ENCODE measurements around the gene RPUSD3. TPM values are rescaled to one million over a fixed set of nuclear protein-coding genes. Genes with fewer than 3 reads are reported as not detected.

The RPUSD3 gene
- total and polyA plus RNA-seq, 12 donors = 26.4 to 45.7 (median 30.1) TPM

DNA sequence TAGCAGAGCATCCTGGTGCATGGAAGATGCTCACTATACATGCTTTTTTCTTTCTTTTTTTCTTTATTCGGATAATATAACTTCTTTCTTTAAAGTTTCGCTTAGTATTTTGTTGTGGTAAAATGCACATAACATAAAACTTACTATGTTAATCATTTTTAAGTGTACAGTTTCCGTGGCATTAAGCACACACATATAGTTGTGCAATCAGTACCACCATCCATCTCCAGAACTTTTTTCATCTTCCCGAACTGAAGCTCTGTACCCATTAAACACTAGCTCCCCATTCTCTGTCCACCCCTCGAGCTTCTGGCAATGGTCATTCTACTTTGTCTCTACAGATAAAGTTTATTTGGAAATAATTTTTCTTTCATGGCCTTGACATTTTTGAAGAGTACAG is 45.6 kb upstream of the RPUSD3 start:
- H3K36me3 ChIP-seq = peaks cover 0 to 21% (median 0%) of the 10 kb centered on the region in 9 donors
- H3K4me3 ChIP-seq = no peak overlapping the region
- no peaks in the 10 kb centered on the region for H3K27me3 ChIP-seq
- ATAC-seq (no peak), DNase-seq (no peak)
- WGBS, 2 donors = 81 to 86% methylated on average over 5 of the region's 5 CpGs
- H3K9me3 ChIP-seq = no peaks in the 10 kb centered on the region
- intact Hi-C loops (cut with DNase I) = no loop called here
- H3K27ac ChIP-seq = no peak overlapping the region
- H3K4me1 ChIP-seq = peaks cover 3 to 32% (median 16%) of the 10 kb centered on the region in 9 donors
- TF ChIP-seq, protein P1, sequence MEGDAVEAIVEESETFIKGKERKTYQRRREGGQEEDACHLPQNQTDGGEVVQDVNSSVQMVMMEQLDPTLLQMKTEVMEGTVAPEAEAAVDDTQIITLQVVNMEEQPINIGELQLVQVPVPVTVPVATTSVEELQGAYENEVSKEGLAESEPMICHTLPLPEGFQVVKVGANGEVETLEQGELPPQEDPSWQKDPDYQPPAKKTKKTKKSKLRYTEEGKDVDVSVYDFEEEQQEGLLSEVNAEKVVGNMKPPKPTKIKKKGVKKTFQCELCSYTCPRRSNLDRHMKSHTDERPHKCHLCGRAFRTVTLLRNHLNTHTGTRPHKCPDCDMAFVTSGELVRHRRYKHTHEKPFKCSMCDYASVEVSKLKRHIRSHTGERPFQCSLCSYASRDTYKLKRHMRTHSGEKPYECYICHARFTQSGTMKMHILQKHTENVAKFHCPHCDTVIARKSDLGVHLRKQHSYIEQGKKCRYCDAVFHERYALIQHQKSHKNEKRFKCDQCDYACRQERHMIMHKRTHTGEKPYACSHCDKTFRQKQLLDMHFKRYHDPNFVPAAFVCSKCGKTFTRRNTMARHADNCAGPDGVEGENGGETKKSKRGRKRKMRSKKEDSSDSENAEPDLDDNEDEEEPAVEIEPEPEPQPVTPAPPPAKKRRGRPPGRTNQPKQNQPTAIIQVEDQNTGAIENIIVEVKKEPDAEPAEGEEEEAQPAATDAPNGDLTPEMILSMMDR (IDR thresholded peaks at IDR 0.05) = no peak

DNA sequence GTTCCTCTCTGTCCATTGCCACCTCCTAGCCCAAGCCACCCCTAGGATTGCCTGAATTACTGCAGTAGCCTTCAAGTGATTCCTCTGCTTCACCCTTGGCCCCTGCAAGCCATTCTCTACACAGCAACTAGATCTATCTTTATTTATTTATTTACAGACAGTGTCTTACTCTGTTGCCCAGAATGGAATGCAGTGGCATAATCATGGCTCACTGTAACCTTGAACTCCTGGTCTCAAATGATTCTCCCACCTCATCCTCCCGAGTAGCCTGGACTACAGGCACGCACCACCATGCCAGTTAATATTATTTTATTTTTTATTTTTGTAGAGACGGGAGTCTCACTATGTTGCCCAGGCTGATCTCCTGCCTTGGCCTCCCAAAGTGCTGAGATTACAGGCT is 44.7 kb upstream of the RPUSD3 start:
- no peak for DNase-seq
- WGBS, 2 donors = 80 to 84% methylated on average over 3 of the region's 3 CpGs
- TF ChIP-seq, protein P1 (IDR thresholded peaks at IDR 0.05) = no peak
- no peaks in the 10 kb centered on the region for H3K27me3 ChIP-seq
- peaks cover 3 to 24% (median 16%) of the 10 kb centered on the region in 9 donors for H3K4me1 ChIP-seq
- no peak overlapping the region for H3K27ac ChIP-seq
- H3K4me3 ChIP-seq = no peak overlapping the region
- peaks cover 0 to 13% (median 0%) of the 10 kb centered on the region in 9 donors for H3K36me3 ChIP-seq
- ATAC-seq = no peak
- no peaks in the 10 kb centered on the region for H3K9me3 ChIP-seq
- intact Hi-C loops (cut with DNase I) = no loop called here

DNA sequence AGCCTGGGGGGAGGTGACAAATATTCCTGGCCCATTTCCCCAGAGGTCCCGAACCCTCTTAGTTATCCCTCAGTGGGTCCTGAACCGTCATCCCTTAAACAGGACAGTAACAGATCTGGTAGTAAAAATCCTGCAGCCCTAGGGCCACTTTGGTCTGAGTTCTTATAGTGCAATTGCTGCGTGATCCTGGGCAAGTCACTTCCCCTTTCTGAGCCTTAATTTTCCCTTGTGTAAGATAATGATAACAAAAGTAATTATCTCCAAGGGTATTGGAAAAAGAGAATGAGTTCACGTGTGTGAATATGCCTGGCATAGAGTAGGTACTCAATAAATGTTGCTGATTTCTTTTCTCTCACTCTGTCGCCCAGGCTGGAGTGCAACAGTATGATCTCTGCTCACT is 43.7 kb upstream of the RPUSD3 start:
- TF ChIP-seq, protein P1 (IDR thresholded peaks at IDR 0.05) = no peak
- H3K9me3 ChIP-seq = no peaks in the 10 kb centered on the region
- H3K27me3 ChIP-seq = no peaks in the 10 kb centered on the region
- intact Hi-C loops (cut with DNase I) = no loop called here
- H3K4me3 ChIP-seq = no peak overlapping the region
- DNase-seq (no peak), ATAC-seq (no peak)
- peaks cover 0 to 3% (median 0%) of the 10 kb centered on the region in 9 donors for H3K36me3 ChIP-seq
- 88% methylated on average over 5 of the region's 5 CpGs for WGBS, 2 donors
- H3K27ac ChIP-seq = no peak overlapping the region
- H3K4me1 ChIP-seq = peaks cover 3 to 21% (median 16%) of the 10 kb centered on the region in 9 donors

DNA sequence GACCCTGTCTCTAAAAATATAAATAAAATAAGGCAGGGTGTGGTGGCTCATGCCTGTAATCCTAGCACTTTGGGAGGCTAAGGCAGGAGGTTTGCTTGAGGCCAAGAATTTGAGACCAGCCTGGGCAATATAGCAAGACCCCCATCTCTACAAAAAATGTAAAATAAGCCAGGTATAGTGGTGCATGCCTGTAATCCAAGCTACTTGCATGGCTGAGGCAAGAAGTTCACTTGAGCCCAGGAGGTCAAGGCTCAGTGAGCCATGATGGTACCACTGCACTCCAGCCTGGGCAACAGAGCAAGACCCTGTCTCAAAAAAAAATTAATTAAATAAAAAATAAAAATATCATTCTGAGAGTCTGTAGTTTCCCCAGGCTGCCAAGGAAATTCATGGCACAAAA is 42.5 kb upstream of the RPUSD3 start:
- Histone ChIP-seq H3K36me3 (no peaks in the 10 kb centered on the region), H3K27me3 (no peaks in the 10 kb centered on the region), H3K4me3 (no peak overlapping the region), H3K4me1 (peaks cover under 1 to 10% (median 8%) of the 10 kb centered on the region in 9 donors), H3K27ac (no peak overlapping the region), H3K9me3 (no peaks in the 10 kb centered on the region)
- ATAC-seq (no peak), DNase-seq (no peak)
- TF ChIP-seq, protein P1 (IDR thresholded peaks at IDR 0.05) = no peak
- intact Hi-C loops (cut with DNase I) = no loop called here
